Measurements from ENCODE around the gene FASTKD1. TPM values are rescaled to one million over a fixed set of nuclear protein-coding genes. Genes with fewer than 3 reads are reported as not detected.
"Not testable (repeated sequence)": the region's sequence is repeated elsewhere in the genome, so short reads cannot be mapped to it uniquely, and the experiment has no call there.

Gene FASTKD1
- total RNA-seq, 2 experiments from 2014 or later, result 57.5 to 58.2 TPM

GRCh38 chr2:169540146-169540545, 33.5 kb downstream of the FASTKD1 start:
- H3K9me3 Mint-ChIP-seq, result no peaks in the 10 kb centered on the region
- H3K36me3 Mint-ChIP-seq, result peaks cover 15% of the 10 kb centered on the region
- no peaks in the 10 kb centered on the region for H3K4me1 Mint-ChIP-seq
- no peak overlapping the region for H3K4me3 Mint-ChIP-seq
- no peak for DNase-seq
- H3K27ac Mint-ChIP-seq, result no peak overlapping the region
- no peaks in the 10 kb centered on the region for H3K27me3 Mint-ChIP-seq

DNA sequence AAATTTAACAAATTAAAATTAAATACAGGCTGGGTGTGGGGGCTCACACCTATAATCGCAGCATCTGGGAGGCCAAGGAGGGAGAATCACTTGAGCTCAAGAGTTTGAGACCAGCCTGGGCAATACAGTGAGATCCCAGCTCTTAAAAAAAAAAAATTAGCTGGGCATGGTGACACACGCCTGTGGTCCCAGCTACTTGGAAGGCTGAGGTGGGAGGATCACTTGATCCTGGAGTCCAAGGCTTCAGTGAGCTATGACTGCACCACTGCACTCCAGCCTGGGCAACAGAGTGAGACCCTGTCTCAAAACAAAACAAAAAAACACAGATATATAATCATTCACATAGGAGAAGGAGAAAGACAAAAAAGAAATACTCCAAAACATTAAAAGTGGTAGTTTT, 34.2 kb downstream of the FASTKD1 start:
- peaks cover 15% of the 10 kb centered on the region for H3K36me3 Mint-ChIP-seq
- not testable (repeated sequence) for H3K4me1 Mint-ChIP-seq, DNase-seq, H3K27me3 Mint-ChIP-seq, H3K4me3 Mint-ChIP-seq, H3K9me3 Mint-ChIP-seq, H3K27ac Mint-ChIP-seq

DNA sequence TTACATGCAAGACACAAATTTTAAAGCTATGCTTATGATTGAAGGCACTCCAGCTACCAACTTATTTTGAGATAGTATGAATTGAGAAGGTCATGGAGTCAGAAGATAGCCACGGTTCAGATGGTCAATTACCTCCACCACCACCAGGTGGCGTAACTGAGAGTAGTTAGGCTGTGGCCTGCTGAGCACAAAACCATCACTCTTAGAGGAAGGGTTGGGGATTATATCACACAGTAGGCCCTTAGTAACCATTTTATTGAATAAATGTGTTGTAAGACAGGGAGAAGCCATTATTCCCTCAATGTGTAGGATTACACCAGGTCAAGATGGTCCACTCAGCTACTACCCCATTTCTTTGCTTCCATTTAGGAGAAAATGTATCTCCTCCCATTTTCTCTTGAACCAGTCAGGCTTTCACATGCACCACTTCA, 45.4 kb downstream of the FASTKD1 start:
- H3K4me3 Mint-ChIP-seq, result no peak overlapping the region
- no peaks in the 10 kb centered on the region for H3K4me1 Mint-ChIP-seq
- H3K27ac Mint-ChIP-seq, result no peak overlapping the region
- peaks cover 11% of the 10 kb centered on the region for H3K36me3 Mint-ChIP-seq
- H3K9me3 Mint-ChIP-seq, result no peaks in the 10 kb centered on the region
- peak; percentile 66 for DNase-seq
- no peaks in the 10 kb centered on the region for H3K27me3 Mint-ChIP-seq

- Mint-ChIP-seq H3K27me3 (no peaks in the 10 kb centered on the region), H3K9me3 (no peaks in the 10 kb centered on the region), H3K36me3 (peaks cover 9% of the 10 kb centered on the region), H3K4me1 (no peaks in the 10 kb centered on the region), H3K4me3 (no peak overlapping the region), H3K27ac (no peak overlapping the region)
- DNase-seq, result no peak
Measured at GRCh38 chr2:169526451-169526850, 47.2 kb downstream of the FASTKD1 start.

- no peaks in the 10 kb centered on the region for H3K4me1 Mint-ChIP-seq
- H3K27ac Mint-ChIP-seq, result no peak overlapping the region
- peaks cover 9% of the 10 kb centered on the region for H3K36me3 Mint-ChIP-seq
- H3K27me3 Mint-ChIP-seq, result no peaks in the 10 kb centered on the region
- H3K4me3 Mint-ChIP-seq, result no peak overlapping the region
- DNase-seq, result no peak
- H3K9me3 Mint-ChIP-seq, result no peaks in the 10 kb centered on the region
Measured at GRCh38 chr2:169525434-169525833, 48.2 kb downstream of the FASTKD1 start.

DNA sequence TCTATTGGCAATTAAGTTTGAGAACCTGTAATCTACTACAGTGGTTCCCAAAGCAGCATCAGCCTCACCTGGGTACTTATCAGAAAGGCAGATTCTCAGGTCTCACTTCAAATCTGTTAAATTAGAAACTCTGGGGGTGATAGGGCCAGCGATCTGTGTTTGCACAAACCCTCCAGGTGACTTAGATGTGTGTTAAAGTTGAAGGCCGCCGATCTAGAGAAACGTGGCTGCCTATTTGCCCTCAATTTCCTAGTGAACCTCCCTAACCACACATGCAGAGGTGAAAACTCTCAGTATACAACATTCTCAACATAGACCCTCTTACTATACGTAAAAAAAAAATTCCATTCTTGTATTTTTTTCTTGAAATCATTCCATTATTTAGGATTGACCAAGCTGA, 50.0 kb downstream of the FASTKD1 start:
- Mint-ChIP-seq H3K4me1 (no peaks in the 10 kb centered on the region), H3K9me3 (no peaks in the 10 kb centered on the region), H3K4me3 (no peak overlapping the region), H3K27ac (no peak overlapping the region), H3K36me3 (no peaks in the 10 kb centered on the region), H3K27me3 (no peaks in the 10 kb centered on the region)
- DNase-seq, result no peak

GRCh38 chr2:169520896-169521295, 52.8 kb downstream of the FASTKD1 start:
- no peaks in the 10 kb centered on the region for H3K9me3 Mint-ChIP-seq
- H3K27ac Mint-ChIP-seq, result no peak overlapping the region
- DNase-seq, result no peak
- H3K4me3 Mint-ChIP-seq, result no peak overlapping the region
- H3K27me3 Mint-ChIP-seq, result no peaks in the 10 kb centered on the region
- no peaks in the 10 kb centered on the region for H3K36me3 Mint-ChIP-seq
- no peaks in the 10 kb centered on the region for H3K4me1 Mint-ChIP-seq

DNA sequence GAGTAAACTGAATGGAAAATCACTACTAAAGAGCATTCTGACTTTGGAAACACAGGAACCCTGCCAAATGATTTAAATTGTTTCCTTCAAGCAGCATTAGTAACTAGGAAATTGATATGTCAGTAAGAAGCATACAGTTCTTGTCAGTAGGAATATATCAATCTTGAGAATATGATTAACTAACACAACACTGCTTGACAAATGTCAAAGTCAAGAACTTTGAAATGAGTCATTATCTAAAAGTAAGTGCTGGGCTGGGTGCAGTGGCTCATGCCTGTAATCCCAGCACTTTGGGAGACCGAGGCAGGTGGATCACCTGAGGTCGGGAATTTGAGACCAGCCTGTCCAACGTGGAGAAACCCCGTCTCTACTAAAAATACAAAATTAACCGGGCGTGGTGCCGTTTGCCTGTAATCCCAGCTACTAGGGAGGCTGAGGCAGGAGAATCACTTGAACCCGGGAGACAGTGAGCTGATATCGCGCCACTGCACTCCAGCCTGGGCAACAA, 57.1 kb downstream of the FASTKD1 start:
- not testable (repeated sequence) for H3K36me3 Mint-ChIP-seq, H3K4me1 Mint-ChIP-seq, H3K27me3 Mint-ChIP-seq, H3K9me3 Mint-ChIP-seq, DNase-seq, H3K4me3 Mint-ChIP-seq, H3K27ac Mint-ChIP-seq

- not testable (repeated sequence) for H3K4me1 Mint-ChIP-seq, H3K9me3 Mint-ChIP-seq, H3K36me3 Mint-ChIP-seq, DNase-seq, H3K4me3 Mint-ChIP-seq, H3K27me3 Mint-ChIP-seq, H3K27ac Mint-ChIP-seq
Measured at GRCh38 chr2:169514758-169515157, 58.9 kb downstream of the FASTKD1 start.

DNA sequence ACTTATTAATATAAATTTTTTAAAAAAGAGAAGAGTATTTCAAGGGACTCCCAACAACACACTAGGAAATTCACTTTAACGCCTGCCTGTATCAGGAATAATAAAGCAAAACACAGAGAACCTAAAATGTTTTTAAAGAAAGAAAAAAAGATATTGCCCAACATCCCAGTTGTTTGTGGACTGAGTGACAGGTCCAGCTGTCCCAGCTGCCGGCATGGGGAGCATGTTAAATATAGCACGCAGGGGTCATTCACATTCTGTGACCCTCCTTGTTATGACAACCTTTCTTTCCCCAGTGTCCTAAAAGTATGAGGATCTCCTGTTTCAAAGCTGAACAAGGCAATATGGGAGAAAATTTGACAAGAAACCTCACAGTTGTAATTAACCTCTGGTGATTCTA, 59.7 kb downstream of the FASTKD1 start:
- Mint-ChIP-seq H3K4me3 (no peak overlapping the region), H3K9me3 (no peaks in the 10 kb centered on the region), H3K27me3 (no peaks in the 10 kb centered on the region), H3K27ac (no peak overlapping the region), H3K4me1 (no peaks in the 10 kb centered on the region), H3K36me3 (no peaks in the 10 kb centered on the region)
- DNase-seq, result no peak

DNA sequence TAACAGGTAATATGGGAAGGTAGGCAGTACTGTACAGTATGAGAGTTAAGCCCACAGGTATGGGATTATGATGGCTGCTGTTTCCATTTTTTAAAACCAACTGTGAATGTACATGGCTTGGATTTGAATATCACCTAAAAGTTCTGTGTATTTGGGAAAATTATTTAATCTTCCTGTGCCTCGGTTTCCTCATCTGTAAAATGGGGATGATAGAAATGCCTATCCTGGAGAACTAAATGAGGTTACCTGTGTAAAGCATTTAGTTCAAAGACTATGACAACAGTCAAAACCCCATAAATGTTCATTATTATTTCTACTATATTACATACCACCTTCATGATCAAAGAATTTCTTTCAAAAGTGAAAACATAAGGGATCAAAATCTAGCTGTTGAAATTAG, 60.6 kb downstream of the FASTKD1 start:
- Mint-ChIP-seq H3K27ac (no peak overlapping the region), H3K9me3 (no peaks in the 10 kb centered on the region), H3K36me3 (no peaks in the 10 kb centered on the region), H3K4me1 (no peaks in the 10 kb centered on the region), H3K27me3 (no peaks in the 10 kb centered on the region), H3K4me3 (no peak overlapping the region)
- no peak for DNase-seq

DNA sequence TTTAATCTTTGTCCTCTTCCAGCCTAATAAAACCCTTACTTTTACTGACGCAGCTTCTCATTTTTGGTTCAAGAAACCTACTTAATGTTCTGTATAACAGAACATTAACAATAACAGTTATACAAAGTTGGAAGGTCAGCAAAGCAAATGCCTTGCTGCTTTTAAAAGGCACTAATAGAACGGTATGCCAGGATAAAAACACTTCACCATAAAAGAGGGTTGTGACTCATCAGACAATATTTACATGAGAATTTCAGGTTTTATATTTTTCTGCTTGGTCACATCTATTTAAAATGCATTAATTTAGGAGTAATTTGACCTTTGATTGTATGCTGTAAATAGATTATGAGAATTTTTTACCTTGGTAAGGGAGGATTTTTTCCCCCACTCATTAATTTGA, 61.1 kb downstream of the FASTKD1 start:
- no peak for DNase-seq
- Mint-ChIP-seq H3K4me1 (no peaks in the 10 kb centered on the region), H3K4me3 (no peak overlapping the region), H3K27me3 (no peaks in the 10 kb centered on the region), H3K9me3 (no peaks in the 10 kb centered on the region), H3K27ac (no peak overlapping the region), H3K36me3 (no peaks in the 10 kb centered on the region)

GRCh38 chr2:169511818-169512217, 61.8 kb downstream of the FASTKD1 start:
- H3K9me3 Mint-ChIP-seq, result no peaks in the 10 kb centered on the region
- no peak for DNase-seq

GRCh38 chr2:169510496-169510895, 63.2 kb downstream of the FASTKD1 start:
- Mint-ChIP-seq H3K27ac (no peak overlapping the region), H3K9me3 (no peaks in the 10 kb centered on the region), H3K4me3 (no peak overlapping the region)

More at GRCh38 chr2:169511818-169512217, 61.8 kb downstream of the FASTKD1 start:
- Mint-ChIP-seq H3K4me1 (no peaks in the 10 kb centered on the region), H3K36me3 (no peaks in the 10 kb centered on the region), H3K27me3 (no peaks in the 10 kb centered on the region), H3K4me3 (no peak overlapping the region), H3K27ac (no peak overlapping the region)

GRCh38 chr2:169509955-169510354, 63.7 kb downstream of the FASTKD1 start:
- DNase-seq, result no peak
- Mint-ChIP-seq H3K27me3 (no peaks in the 10 kb centered on the region), H3K9me3 (no peaks in the 10 kb centered on the region), H3K27ac (no peak overlapping the region), H3K4me1 (no peaks in the 10 kb centered on the region), H3K4me3 (no peak overlapping the region), H3K36me3 (peaks cover 4% of the 10 kb centered on the region)

More at GRCh38 chr2:169510496-169510895, 63.2 kb downstream of the FASTKD1 start:
- no peak for DNase-seq
- no peaks in the 10 kb centered on the region for H3K27me3 Mint-ChIP-seq
- H3K36me3 Mint-ChIP-seq, result no peaks in the 10 kb centered on the region
- no peaks in the 10 kb centered on the region for H3K4me1 Mint-ChIP-seq

GRCh38 chr2:169509298-169509885, 64.3 kb downstream of the FASTKD1 start, which contains the start of gene KLHL41:
KLHL41 (plus strand) TSS chr2:169509702; CDS start chr2:169509779, 77 bp downstream.
- Mint-ChIP-seq H3K9me3 (no peaks in the 10 kb centered on the region), H3K4me3 (no peak within 1 kb of the TSS), H3K4me1 (no peaks in the 10 kb centered on the region)

More at GRCh38 chr2:169509298-169509885, 64.3 kb downstream of the FASTKD1 start, which contains the start of gene KLHL41:
- no peak within 1 kb of the TSS for H3K27ac Mint-ChIP-seq
- H3K27me3 Mint-ChIP-seq, result no peaks in the 10 kb centered on the region
- no peak for DNase-seq
- H3K36me3 Mint-ChIP-seq, result peaks cover 4% of the 10 kb centered on the region
